M059J (cell line): ENCODE measurements around the gene TACSTD2. TPM values are rescaled to one million over a fixed set of nuclear protein-coding genes. Genes with fewer than 3 reads are reported as not detected.
A peak's percentile ranks its signal among the peaks of the same experiment; 100 is the strongest.
"Not testable (repeated sequence)": the region's sequence is repeated elsewhere in the genome, so short reads cannot be mapped to it uniquely, and the experiment has no call there.

ENCODE experiments used
- DNase-seq: peaks from one replicate; pipeline ENCODE4 v3.0.0-alpha.2; 2012; ENCODE audit warnings: low read depth
- total RNA-seq: library from RNA; depleted of rRNA; stranded (reverse); fragments of >200 nt; shearing (Covaris generic); gene quantifications from 2 replicates; pipeline ENCODE4 v1.2.3, GENCODE V29; 2014; rRNA removed

The TACSTD2 gene
- total RNA-seq, 1 experiment from 2014 or later = not detected

DNA sequence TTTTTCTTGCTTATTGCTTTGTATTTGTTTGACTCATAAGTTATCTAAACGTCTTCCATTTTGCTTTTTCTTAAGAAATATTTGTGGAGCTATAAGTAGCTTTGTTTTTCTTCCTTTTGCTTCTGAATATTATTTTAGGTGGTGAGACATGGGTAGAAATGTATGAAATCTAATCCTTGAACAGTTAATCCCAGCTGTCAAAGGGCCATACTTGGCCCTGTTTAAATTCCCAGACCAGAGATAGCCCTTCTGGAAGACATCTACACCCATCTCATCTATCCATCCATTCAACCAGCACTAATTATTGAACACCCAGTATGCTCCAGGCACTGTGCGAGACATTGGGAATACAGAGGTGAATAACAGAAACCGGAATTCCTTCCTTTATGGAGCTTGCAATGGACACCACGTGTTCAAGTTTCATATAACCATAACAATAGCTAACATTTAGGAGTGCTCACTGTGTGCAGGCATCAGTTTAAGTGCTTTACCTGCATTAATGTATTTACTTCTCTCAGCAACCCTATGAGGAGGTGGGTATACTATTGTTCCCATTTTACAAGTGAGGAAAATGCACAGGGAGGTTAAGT lies 8.7 kb downstream of the TACSTD2 start:
- DNase-seq = no peak

DNA sequence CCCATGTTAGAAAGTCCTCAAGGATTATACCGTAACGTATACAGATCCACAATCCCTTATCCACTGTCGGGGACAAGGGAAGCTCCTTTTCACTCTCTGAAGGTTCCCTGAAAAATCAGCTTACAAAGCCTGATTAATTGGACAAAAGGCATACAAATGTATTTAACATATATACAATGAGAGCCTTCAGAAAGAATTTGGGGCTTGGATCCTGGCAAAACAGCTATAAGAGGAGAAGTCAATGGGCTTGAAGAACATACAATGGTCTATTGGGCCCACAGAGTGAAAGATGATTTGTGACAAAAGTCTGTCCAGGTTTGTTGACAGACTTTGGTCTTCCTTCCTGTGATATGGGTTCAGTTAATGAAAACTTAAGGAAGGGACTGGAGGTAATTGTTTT lies 10.7 kb downstream of the TACSTD2 start:
- DNase-seq = no peak

GRCh38 chr1:58563715-58564114 lies 13.3 kb downstream of the TACSTD2 start:
- DNase-seq = not testable (repeated sequence)

DNA sequence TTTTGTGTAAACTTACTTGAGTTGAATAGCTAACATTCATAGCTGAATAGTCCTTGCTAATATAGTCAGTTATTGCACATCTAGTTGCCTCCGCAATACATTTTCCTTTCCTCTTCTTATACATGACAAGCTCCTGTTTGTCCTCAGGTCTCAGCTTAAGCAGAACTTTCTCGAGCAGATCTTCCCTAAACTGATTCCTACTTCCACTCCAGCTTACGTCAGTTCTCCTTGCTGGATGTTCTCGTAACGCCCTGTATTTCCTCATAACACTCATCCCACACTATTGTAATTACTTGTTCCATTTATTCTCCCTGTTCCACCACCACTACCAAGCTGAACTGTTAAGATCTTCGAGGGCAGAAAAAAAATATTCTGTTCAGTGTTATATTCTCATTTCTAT lies 15.4 kb downstream of the TACSTD2 start:
- DNase-seq = no peak

- no peak for DNase-seq
Measured at GRCh38 chr1:58555393-58555792, 21.7 kb downstream of the TACSTD2 start.

DNA sequence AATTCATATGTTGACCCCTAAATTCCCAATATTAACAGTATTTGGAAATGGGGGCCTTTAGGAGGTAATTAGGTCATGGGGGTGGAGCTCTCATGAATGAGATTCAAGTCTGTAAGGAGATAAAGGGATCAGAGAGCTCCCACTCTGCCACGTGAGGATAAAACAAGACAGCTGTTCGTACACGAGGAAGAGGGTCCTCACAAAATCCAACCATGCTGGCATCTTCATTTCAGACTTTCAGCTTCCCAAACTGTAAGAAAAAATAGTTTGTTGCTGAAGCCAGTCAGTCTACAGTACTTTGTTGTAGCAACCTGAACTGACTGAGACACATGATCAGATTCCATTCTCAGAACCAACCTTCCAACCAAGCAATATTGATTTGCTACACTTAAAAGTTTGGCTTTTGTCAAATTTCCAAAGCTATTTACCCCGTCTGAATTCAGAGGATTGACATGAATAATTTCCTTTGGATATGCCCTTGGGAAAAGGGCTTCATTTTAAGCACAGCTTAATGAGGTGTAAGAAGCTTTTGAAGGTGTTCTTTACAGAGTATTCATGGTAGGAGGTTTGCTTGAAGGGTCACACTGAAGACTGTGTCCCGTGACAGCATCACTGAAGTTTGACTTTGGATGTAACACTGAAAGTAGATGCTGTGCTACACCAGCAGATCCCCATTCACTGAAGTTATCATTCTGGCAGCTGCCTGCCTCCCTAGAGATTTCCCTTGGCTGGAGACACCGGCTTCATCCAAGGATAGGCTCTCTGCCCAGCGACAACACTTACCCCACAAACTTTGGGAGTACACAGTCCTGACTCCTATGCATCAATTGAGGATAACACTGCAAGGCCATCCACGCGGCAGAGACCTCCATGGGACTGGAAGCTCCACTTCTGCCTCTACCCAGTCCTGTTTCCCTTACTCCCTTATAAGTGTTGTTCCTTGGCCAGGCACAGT lies 25.6 kb downstream of the TACSTD2 start:
- DNase-seq = no peak

DNA sequence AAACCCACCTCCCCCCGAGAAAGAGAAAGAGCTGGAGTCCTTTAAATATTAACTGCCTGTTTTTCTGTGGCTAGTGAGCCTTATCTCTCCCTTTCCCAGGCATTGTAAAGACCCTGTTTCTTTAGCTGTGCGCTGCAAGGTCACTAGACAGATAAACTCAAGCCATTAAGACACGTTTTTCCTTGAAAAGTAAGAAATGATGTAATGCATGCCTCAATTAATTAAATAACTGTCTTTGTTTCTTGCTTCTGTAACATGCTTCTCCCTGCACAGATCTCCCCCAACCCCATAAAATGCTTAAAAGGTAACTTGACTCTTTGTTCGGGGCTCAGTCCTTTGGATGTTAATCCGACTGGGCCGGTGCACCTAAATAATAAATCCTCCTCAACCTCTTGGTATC lies 27.8 kb downstream of the TACSTD2 start:
- DNase-seq = not testable (repeated sequence)

DNA sequence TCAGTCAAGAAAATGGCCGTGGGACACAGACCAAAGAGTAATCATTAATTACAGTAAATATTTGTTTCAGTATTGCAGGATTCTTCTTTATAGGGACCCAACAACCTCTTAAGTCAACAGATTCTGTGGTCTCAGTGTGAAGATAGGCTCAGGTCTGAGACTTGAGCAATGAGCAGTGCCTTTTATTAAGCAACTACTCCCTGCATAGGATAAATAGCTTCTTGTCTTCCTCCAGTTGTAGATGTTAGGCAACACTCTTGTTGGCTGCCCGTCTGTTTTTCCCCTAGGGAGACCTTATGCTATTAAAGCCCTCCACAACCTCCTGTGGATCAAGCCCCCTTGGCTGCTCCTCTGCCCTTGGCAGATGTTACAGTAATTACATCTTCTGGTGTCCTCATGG lies 28.7 kb downstream of the TACSTD2 start:
- DNase-seq = no peak

- peak; percentile 96 for DNase-seq
Measured at GRCh38 chr1:58546520-58547308, 30.3 kb downstream of the TACSTD2 start, which contains the start of gene OMA1. OMA1 (minus strand) TSS chr1:58546726; CDS start chr1:58539294, 7,432 bp downstream.

DNA sequence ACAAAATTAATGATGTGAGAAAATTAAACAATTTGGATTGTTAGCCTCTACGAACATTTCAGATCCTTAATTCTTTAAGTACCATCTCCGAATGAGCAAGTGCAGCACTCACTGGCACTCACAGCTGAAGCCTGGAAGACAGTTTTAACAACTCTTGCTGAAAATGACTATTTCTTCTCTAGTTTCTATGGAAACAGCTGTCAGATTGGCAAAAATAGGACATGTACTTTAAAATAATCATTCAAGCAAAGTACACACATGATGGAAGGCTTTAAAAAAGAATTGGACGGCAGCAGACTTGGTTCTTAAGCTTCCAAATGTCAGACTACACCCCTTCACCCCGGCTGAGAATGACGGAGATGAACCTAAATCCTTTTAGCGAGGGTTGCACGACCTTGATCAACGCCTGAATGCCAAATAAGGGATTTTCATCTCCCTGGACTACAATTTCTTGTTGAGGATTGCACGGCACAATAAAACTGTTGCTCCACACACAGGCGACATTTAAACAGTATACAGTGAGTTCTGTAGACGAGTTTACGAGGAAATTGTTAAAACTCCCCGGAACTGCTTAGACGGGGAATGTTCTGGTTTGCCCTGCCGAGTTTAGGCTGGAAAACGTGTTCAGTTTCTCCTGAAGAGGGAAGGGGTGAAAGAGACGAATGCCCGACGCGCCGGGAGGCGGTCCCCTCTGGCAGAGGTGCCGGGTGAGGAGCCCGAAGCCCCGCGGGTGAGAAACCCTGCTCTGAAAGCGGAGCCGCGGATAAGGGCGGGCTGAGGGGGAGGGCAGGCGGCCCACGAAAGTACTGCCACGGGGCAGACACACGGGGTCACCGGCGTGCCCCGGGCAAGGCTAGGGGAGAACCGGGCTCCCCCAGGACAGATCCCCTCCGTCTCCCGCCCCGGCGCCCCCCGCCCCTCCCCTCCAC lies 31.2 kb downstream of the TACSTD2 start:
- DNase-seq = peak; percentile 85

DNA sequence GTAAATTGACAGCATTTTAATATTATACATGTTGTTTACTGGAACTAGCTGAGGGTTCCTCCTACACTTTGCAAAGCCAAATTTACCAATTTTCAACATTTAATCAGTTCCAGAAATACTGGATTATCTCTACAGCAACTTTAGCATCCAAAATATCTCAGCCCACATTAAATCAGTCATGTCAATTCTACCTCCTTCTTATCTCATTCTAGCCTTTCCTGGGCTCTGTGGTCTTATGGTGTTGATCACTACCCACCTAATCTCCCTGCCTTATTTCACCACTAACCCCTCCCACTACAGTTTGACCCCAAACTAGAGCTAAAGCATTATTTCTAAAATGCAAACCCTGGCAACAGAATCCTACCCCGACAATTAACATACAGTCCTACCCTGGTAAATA lies 33.8 kb downstream of the TACSTD2 start:
- DNase-seq = no peak

DNA sequence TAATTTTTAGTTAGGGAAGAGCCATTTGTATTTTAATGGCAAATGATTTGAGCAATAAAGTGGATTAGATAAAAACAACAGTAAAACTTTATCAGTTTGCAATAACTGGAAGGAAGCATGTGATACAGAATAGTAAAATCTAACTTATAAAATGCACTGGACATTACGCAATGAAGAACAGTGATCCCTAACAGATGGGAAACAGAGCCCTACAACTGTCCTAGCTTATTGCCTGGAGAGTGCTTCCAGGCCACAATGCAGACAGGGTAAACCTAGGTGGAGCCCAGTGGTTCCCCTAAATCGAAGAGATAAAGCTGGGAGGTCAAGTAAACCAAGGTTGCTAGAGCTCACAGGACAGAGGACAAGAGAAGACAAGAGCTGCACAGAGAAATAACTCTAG lies 37.5 kb downstream of the TACSTD2 start:
- no peak for DNase-seq

DNA sequence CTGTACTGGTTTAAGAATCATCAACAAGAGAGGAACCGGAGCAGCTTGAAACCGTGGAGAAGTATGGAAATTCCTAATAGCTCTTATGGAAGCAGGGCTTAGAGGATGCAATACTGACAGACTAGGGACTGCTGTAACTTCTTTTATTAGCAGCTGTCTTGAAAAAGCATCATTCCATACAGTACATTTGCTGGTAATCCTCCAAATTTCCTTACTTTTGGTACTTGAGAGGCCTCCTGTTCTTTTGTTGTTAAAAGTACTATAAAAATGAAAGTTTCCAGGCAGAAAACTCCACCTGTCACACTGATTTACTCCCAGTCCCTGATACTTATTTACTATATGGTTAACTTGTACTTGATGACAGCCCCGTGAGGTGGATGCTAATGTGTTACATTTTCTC lies 38.2 kb downstream of the TACSTD2 start:
- DNase-seq = no peak

DNA sequence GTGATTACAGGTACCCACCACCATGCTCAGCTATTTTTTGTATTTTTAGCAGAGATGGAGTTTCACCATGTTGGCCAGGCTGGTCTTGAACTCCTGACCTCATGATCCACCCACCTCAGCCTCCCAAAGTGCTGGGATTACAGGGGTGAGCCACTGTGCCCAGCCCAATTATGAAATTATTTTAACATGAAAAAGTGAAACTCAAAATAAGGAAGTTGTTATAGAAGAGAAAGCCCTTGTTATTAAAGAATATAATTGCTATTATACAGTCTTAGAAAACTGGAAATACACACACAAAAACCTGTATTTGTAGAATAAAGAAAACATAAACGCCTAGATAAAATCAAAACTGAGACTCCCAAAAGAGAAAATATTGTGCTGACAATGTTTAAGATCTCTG lies 45.2 kb downstream of the TACSTD2 start:
- not testable (repeated sequence) for DNase-seq

DNA sequence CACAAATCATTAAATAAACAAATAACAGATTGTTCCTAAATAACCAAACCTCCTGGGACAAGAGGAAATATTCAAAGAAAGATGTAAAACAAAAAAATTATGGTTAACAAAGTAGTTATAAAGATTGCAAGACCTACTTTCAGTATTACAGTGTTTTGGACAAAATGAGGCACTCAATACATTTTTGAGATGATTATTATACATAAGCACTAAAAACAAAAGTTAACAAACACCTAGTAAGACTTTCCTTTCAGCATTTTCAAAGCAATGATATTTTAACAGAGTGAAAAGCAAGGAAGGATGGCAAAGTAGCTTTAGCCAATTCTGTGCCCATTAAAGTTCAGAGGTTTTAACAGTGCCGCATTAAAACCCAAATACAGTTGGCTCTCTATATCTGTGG lies 47.8 kb downstream of the TACSTD2 start:
- DNase-seq = no peak

DNA sequence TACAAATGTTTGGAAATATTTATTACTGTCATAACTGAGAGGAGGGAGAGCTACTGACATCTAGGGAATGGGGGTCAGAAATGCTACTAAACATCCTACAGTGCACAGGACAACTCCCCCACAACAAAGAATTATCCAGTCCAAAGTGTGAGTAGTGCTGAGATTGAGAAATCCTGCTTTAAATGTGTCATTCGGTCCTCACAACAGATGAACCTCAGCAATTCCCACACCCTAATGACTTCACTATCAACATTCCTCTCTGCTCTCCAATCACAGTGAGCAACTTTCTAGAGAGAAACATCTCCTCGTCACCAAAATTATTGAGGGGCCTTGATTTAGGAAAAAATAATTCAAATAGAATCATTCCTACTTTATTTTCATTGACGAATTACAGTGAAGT lies 48.5 kb downstream of the TACSTD2 start:
- peak; percentile 32 for DNase-seq

Other genes starting within 250 kb of the TACSTD2 start
- gene OMA1, start 30.5 kb downstream of the TACSTD2 start, total RNA-seq = 18.9 and 21.4 TPM in 2 replicates
- gene MYSM1, start 122.8 kb upstream of the TACSTD2 start, total RNA-seq = 4.3 and 9.1 TPM in 2 replicates
- 49.3 and 85.5 TPM in 2 replicates for gene JUN, start 206.8 kb upstream of the TACSTD2 start, total RNA-seq